ENCODE measurements around the gene CLEC20A. TPM values are rescaled to one million over a fixed set of nuclear protein-coding genes. Genes with fewer than 3 reads are reported as not detected.

The CLEC20A gene
- total RNA-seq, 4 donors from 2014 or later: not detected

- no peak overlapping the region for H3K4me3 ChIP-seq
- WGBS, 2 donors (ENCODE audit: low coverage in 1 of 2): 62 to 94% methylated on average over 2 to 3 of the region's 5 CpGs
- no peaks in the 10 kb centered on the region for H3K4me1 ChIP-seq
- H3K27ac ChIP-seq: no peak overlapping the region
- H3K9me3 ChIP-seq: no peaks in the 10 kb centered on the region
- peaks cover 7% of the 10 kb centered on the region for H3K27me3 ChIP-seq
- no peaks in the 10 kb centered on the region for H3K36me3 ChIP-seq
- no peak for ATAC-seq
- TF ChIP-seq CTCF (IDR thresholded peaks at IDR 0.05) (no peak), EP300 (IDR thresholded peaks at IDR 0.05) (no peak), POLR2A (IDR thresholded peaks at IDR 0.05) (no peak), POLR2AphosphoS5 (IDR thresholded peaks at IDR 0.05) (no peak)
Measured at GRCh38 chr1:178502856-178503255, 6.1 kb upstream of the CLEC20A start.

GRCh38 chr1:178502330-178502714 is 5.6 kb upstream of the CLEC20A start:
- TF ChIP-seq POLR2A (IDR thresholded peaks at IDR 0.05) (no peak), POLR2AphosphoS5 (IDR thresholded peaks at IDR 0.05) (no peak), CTCF (IDR thresholded peaks at IDR 0.05) (no peak), EP300 (IDR thresholded peaks at IDR 0.05) (no peak)
- ATAC-seq: no peak
- Histone ChIP-seq H3K4me3 (no peak overlapping the region), H3K27me3 (peaks cover 7% of the 10 kb centered on the region), H3K9me3 (no peaks in the 10 kb centered on the region), H3K27ac (no peak overlapping the region), H3K36me3 (no peaks in the 10 kb centered on the region), H3K4me1 (no peaks in the 10 kb centered on the region)
- 83% methylated on average over 1 of the region's 3 CpGs; no CpG with 5 or more reads in 1 of the 2 donors for WGBS, 2 donors (ENCODE audit: low coverage in 1 of 2)

- no peak overlapping the region for H3K4me3 ChIP-seq
- 36 to 40% methylated on average over 1 to 5 of the region's 5 CpGs for WGBS, 2 donors (ENCODE audit: low coverage in 1 of 2)
- TF ChIP-seq EP300 (IDR thresholded peaks at IDR 0.05) (no peak), CTCF (IDR thresholded peaks at IDR 0.05) (peak in 3 of 4 experiments; percentile 53 to 89 (median 75))
- ATAC-seq: peak; percentile 51
- H3K27ac ChIP-seq: no peak overlapping the region
- no peaks in the 10 kb centered on the region for H3K36me3 ChIP-seq
- peaks cover 7% of the 10 kb centered on the region for H3K27me3 ChIP-seq
- H3K4me1 ChIP-seq: no peaks in the 10 kb centered on the region
- H3K9me3 ChIP-seq: no peaks in the 10 kb centered on the region
Measured at GRCh38 chr1:178501705-178502329, 5.1 kb upstream of the CLEC20A start.

GRCh38 chr1:178500936-178501554 is 4.3 kb upstream of the CLEC20A start:
- no peak for ATAC-seq
- TF ChIP-seq POLR2A (IDR thresholded peaks at IDR 0.05) (no peak), EP300 (IDR thresholded peaks at IDR 0.05) (no peak), POLR2AphosphoS5 (IDR thresholded peaks at IDR 0.05) (no peak), CTCF (IDR thresholded peaks at IDR 0.05) (no peak)
- WGBS, 2 donors (ENCODE audit: low coverage in 1 of 2): 85 to 90% methylated on average over 2 to 8 of the region's 10 CpGs
- Histone ChIP-seq H3K27ac (no peak overlapping the region), H3K27me3 (peaks cover 7% of the 10 kb centered on the region), H3K4me1 (no peaks in the 10 kb centered on the region), H3K9me3 (no peaks in the 10 kb centered on the region), H3K4me3 (no peak overlapping the region), H3K36me3 (no peaks in the 10 kb centered on the region)
